ENCODE data around the gene ZNF343.
"Not testable (repeated sequence)": the region's sequence is repeated elsewhere in the genome, so short reads cannot be mapped to it uniquely, and the experiment has no call there.

ZNF343 gene

DNA sequence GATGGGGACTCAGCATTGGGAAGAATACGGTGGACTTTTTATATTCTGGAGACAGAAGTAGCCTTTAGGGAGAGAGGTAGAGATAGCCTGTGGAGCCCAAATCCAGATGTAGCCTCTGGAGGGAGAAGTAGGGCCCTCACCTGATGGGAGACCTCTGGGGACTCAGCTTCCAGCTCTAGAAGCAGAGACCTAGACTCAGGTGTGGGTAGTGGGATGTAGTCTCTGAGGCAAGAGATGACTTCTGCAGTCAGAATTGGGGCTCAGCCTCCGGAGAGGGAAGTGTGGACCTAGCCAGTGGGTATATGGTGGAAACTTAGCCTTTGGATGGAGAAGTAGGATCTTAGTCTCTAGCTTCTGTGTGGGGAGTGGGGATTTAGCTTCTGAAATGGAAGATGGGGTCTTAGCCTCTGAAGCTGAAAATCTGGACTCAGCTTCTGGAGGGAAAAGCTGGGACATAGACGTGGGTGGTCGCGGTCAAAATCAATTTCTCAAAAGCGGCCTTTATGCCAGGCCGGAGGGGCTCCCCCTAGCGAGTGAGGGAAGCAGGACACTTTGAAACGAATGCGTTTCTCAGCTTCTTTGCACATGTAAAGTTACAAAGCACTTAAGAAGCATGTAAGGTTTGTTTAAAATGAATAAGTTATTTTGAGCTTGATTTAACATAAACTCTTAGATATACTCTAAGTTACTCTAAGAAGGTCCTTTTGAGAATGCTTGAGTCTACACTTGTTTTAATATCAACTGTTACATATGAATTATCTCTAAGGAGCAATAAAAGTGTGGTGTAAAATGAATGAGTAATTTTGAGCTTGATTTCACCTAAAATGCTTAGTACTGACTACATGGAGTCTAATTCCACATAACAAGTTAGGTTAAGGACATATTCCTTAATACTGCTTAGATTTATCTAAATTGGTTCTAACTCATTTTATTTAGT lies 12.9 kb upstream of the ZNF343 start:
- DNase-seq: peak; percentile 26 to 44

DNA sequence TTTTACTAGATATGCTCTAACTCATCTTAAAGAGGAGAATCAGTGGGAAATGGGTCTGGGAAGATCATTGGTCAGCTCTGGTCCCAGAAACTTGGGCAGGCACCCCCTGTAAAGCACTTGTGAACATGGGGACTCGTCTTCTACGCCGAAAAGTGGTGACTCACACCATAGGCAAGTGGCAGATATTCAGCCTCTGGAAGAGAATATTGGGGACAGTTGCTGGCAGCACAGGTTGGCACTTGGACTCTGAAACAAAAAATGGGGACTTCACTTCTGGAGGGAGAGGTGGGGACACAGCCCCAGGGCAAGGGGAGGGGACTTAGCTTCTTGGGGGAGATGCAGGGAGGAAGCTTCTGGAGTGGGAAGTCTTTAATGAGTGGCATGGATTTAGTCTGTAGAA lies 11.9 kb upstream of the ZNF343 start:
- DNase-seq: no peak

DNA sequence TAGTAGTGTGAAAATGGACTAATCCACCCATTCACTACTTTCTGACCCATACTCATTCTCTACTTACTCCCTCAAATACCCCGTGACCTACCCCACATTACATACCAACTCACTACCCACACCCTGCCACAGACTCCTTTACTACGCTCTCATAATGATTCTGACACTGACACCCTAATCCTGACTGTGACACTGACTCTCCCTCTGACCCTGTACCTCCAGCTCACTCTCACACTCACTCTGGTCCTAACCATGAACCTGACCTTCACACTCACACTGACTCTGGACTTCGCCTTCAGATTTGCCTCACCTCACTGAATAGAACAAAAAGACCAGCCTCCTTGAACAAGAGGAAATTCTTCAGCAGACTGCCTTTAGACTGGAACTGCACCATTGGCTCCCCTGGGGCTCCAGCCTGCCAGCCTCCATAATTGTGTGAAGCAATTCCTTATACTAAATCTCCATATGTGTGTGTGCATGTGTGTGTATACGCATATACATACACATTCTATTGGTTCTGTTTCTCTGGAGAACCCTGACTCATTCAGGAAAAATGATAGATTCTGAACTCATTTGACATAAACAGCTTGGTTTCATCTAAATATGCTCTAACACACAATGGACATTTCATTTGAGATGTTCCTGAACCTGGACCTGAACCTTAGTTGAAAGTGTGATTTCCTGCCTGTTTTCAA lies 10.5 kb upstream of the ZNF343 start:
- no peak for DNase-seq

DNA sequence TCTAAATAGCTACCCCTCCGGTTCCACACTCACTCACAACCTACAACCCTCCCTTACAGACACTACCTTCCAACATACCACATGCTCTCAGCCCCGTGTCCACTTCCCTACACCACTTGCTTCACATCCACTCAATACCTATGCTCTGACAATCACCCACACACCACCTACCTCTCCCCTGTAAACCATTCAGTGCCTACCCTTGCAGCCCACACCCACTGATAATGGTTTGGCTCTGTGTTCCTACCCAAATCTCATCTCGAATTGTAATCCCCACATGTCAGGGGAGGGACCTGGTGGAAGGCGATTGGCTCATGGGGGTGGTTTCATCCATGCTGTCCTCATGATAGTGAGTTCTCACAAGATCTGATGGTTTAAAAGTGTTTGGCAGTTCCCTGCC lies 9.8 kb upstream of the ZNF343 start:
- DNase-seq: no peak

DNA sequence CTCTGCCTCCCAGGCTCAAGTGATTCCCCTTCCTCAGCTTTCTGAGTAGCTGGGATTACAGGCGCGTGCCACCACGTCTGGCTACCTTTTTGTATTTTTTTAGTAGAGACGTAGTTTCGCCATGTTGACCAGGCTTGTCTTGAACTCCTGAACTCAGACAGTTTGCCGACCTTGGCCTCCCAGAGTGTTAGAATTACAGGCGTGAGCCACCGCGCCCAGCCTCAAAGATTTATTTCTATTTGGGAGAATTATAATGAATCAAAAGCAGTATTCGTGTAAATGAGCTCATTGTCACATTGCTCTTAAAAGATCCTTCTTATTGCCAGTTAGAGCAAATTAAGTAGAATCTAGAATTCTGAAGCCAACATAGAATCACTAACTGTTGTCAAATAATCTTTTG lies 9.4 kb upstream of the ZNF343 start:
- DNase-seq: no peak

DNA sequence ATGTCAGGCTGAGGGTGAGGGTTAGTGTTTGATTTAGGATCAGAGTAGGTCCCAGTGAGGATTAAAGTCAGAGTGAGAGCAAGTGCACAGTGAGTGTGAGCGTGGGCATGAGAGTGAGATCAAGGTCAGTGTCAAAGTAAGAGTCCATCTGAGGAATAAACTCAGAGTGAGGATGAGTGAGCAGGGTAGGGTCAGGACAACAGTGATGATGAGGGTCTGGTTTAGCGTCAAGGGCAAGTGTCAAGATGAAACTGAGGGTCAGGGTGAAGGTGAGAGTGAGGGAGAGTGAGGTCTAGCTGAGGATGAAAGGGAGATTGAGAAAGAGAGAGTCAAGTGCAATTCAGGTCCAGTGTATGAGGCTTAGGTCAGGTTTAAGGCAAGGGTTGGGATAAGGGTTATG lies 7.7 kb upstream of the ZNF343 start:
- DNase-seq: no peak

DNA sequence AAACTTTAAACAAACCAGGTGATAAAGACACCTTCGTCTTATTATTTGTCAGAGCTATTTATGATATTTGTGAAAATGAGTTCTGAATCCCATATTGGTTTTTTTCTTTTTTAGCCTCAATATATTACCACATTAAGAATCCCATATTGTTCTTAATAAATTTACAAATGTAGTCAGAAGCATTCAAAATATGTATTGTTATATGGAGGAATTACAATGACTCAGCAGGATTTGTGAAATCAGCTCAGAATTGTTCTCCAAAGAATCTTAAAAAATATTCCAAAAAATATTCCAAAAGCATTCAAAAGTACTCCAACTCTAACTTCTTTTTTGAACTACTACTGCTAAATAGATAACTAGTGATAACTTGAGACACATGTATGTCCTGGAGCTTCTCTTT lies 6.5 kb upstream of the ZNF343 start:
- DNase-seq: no peak

DNA sequence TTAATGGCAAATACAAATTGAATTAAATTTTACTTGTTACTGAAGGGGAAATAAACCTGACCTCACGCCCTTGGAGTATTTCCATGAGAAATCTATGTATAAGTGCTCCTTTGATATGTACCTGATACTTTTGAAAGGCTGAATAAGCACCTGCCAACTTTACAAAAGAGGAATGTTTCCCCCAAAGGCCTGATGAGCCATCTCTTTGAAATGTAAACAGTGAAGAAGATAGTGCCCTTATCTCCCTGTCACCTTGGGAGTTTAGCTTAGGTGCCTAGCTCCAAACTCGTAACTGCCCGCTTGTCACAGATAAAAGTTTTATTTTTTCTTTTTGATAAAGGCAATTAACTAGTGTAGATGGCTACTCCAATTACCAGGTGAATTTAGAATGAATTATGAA lies 1.1 kb upstream of the ZNF343 start:
- no peak for DNase-seq

DNA sequence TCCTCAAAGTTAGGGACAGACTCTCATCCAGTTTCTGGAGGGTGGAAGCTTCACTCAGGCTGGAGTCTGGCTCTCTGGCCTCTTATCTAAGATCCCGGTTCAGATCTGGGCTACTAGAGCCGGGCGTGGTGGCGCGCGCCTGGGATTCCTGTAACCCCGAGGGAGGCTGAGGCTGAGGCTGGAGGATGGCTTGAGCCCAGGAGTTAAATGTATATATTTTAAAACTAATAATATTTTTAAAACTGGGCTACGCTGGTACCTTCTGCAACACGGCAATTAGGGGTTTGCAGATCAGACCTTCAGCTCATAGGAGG lies 710 bp upstream of the ZNF343 start:
- DNase-seq: no peak

DNA sequence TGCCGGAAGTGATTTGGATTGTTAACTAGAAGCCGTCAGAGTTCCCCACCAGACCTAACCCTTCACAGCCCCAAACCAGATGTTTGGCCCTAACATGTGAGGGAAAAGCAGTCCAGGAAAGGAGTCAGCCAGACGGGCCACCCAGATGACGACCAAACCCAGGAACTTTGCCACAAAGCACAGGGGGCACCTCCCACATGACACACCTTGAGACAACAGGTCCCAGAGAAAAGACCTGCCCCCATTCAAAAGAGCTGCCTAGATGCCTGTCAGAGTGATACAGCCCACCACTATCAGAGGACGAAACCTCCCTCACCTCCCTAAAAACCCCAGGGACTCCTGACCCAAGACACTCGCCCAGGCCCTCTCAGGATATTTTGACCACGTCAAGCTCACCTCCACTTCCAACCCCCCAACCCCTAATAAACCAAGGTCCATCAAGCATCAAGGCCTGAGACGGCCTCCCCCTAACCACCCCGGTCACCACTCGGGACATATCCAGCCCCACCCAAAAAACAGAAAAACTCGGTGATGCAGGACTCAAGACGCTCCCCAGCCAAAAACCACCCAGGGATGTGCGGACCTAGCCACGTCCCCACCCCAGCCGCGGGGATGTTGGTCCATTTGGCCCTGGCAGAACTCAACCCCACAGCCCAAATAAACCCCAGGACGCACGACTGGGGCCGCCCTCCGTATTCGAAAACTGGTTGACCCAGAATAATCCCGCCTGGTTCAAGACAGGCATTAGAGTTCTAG lies 662 bp downstream of the ZNF343 start:
- DNase-seq: no peak

DNA sequence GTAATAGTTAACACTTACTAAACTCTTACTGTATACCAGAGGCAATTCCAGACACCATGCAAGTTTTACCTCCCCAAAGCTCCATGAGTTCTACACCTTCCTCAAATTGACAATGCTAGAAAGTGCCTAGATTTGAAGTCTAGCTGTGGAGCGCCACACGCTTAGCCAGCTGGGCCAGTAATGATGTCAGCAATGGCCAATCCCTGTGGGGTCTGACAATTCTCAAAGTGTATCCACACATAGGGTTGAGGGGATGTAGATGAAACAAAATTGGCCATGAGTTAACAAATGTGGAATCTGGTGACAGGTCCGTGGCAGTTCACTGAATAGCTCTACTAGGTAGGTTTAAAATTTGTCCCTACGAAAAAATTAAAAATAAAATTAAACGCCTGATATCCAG lies 1.3 kb downstream of the ZNF343 start:
- no peak for DNase-seq

DNA sequence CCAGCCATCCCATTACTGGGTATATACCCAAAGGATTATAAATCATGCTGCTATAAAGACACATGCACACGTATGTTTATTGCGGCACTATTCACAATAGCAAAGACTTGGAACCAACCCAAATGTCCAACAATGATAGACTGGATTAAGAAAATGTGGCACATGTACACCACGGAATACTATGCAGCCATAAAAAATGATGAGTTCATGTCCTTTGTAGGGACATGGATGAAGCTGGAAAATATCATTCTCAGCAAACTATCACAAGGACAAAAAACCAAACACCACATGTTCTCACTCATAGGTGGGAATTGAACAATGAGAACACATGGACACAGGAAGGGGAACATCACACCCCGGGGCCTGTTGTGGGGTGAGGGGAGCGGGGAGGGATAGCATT lies 2.3 kb downstream of the ZNF343 start:
- not testable (repeated sequence) for DNase-seq

DNA sequence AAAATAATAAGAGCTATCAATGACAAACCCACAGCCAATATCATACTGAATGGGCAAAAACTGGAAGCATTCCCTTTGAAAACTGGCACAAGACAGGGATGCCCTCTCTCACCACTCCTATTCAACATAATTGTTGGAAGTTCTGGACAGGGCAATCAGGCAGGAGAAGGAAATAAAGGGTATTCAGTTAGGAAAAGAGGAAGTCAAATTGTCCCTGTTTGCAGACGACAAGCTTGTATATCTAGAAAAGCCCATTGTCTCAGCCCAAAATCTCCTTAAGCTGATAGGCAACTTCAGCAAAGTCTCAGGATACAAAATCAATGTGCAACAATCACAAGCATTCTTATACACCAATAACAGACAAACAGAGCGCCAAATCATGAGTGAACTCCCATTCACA lies 3.9 kb downstream of the ZNF343 start:
- DNase-seq: not testable (repeated sequence)

DNA sequence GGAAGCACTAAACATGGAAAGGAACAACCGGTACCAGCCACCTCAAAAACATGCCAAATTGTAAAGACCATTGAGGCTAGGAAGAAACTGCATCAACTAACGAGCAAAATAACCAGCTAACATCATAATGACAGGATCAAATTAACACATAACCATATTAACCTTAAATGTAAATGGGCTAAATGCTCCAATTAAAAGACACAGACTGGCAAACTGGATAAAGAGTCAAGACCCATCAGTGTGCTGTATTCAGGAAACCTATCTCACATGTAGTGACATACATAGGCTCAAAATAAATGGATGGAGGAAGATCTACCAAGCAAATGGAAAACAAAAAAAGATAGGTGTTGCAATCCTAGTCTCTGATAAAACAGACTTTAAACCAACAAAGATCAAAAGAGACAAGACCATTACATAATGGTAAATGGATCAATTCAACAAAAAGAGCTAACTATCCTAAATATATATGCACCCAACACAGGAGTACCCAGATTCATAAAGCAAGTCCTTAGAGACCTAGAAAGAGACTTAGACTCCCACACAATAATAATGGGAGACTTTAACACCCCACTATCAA lies 5.8 kb downstream of the ZNF343 start:
- DNase-seq: not testable (repeated sequence)

DNA sequence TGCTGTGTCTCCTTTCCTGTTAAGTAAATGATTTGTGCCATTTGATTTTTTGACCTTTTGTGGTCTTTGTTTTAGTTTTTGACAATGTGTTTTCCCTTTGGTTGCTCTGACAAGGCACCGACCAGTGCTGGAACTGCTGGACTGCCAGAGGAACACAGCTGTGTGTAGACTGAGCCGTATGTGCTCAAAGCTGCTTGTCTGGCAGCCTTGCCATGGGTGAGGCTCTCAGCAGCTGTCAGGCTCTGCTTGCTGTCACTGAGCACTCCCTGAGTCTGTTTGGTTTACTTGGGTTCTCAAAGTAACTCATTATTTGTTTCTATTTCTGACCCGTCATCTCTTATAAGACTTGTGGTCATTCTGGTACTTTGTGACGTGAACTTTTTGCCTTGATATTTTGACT lies 23.1 kb downstream of the ZNF343 start:
- no peak for DNase-seq

DNA sequence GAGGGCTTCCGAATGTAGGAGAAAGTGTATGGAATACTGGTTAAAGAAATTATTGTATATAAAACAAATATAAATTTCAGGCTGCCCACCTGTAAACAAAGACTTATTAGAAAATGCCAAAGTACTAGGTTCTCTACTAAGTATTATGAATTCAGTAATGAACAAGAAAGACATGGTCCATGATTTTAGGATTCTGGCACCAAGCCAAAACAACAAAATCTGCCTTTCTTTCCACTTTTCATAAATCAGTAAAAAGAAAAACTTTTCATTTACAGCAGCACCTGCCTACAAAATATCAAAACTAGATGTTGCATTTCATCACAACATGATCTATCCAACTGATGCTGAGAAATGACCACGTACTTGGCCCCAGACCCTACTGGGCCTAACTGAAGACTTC lies 23.6 kb downstream of the ZNF343 start:
- no peak for DNase-seq

DNA sequence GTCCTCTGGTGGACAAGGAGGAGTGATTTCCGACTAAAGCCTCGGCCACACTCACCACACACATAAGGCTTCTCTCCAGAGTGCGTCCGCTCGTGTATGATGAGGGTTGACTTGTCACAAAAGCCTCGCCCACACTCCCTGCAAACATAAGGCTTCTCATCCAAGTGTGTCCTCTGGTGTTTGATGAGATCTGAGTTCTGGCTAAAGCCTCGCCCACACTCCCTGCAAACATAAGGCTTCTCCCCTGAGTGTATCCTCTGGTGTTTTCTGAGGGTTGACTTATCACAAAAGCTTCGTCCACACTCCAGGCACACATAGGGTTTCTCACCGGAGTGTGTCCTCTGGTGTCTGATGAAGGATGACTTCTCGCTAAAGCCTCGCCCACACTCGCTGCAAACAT lies 25.2 kb downstream of the ZNF343 start:
- no peak for DNase-seq

DNA sequence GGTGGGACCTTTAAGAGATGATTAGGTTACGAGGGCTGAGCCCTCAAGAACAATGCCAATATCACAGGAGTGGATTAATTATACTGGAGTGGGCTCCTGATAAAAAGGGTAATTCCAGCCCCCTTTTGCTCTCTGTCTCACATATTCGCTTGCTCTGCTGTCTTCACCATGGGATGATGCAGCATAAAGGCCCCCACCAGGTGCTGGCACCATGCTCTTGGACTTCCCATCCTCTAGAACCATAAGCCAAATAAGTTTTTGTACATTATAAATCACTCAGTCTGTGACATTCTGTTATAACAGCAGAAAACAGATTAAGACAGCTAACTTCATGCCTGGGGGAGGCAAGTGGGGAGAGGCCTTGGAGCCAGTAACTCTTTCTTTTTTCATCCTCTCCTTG lies 28.3 kb downstream of the ZNF343 start:
- DNase-seq: no peak

DNA sequence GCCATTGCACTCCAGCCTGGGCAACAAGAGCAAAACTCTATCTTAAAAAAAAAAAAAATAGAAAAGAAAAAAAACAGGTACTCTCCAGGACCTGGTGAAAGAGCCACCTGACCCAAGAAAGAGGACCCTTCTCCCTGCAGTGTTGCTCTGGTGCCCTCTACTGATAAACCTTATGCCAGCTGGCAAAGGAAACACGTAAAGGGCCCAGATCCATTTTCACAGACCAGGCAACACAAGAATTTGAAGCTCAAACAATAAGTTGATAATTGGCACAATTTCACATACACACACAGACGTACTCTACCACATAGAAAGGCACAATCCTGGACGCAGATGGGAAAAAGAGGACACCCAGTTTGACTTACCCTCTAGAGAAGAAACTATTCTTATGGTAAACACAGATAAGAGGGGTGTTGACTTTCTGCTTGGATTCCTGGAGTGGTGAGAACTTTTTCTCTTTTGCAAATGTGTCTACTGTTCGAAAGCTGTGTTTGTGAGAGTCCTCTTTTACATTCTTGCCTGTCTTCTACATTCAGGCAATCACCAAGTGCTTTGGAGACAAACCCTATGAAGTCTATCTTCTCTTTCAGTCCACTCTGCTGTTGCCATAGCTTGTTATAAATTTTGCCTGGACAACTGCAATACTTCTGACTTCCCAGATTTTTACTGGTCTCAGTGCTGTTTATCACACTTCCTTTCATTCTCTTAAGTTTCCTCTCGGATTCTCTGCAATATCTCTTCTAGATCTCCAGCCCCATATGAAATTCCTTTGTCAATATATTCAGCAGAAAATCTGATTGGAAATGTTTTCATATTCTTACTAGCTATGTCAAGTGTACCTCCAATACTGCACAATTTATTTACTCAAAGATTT lies 31.7 kb downstream of the ZNF343 start:
- DNase-seq: no peak

DNA sequence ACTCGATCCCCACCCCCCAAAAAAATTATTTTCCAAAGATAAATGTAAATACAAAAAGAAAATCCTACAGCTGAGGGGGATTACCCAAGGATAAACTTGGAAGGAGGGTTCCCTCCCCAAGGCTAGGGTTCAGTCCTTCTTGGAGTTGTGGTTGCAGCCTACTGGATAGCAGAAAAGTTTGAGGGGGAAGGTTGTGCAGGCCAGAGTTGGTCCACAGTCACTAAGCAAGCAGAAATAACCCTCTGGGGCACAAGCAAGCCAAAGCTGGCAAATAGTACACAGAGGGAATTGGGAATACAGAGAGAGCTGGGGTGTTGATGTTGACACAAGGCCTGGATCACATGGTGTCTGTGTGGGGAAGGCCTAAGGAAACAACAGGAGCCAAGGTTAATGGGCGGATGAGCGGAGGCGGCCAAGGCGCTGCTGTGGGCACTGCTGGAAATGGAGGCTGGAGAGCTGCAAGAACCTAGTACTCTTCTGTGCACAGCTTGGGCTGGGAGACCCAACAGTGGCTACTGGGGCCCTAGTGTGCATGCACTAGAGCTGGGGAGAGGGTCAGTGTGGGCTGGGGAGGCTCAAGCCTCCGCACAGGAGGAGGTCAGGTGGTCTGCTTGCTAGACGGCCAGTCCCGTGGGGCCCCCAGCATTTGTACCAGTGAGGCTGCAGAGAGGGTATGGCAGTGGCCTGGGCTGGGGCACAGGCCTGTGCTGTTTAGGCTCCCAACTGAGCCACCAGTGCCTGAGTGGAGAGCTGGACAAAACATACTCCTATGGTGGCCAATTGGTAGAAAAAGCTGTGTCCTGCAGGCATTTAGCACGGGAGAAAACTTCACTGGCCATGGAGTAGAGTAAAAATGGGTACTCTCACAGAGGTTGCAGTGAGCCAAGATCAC lies 32.6 kb downstream of the ZNF343 start:
- DNase-seq: no peak

DNA sequence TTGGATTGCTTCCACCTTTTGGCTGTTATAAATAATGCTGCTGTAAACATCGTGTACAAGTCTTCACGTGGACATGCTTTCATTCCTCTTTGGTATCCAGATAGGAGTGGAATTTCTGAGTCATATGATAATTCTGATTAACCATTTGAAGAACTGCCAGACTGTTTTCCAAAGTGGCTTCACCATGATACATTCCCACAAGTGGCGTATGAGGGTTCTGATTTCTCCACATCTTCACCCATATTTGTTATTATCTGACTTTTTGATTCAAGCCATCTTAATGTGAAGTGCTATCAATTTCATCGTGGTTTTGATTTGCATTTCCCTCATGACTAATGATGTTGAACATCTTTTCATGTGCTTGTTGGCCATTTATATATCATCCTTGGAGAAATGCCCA lies 35.2 kb downstream of the ZNF343 start:
- no peak for DNase-seq

Measured in activated CD4-positive, alpha-beta T cell treated with anti-CD3 and anti-CD28 coated beads, Interleukin-2, amount 50 U/mL, for 4 hours (primary cell).